Measurements from ENCODE around the gene FZR1. TPM values are rescaled to one million over a fixed set of nuclear protein-coding genes. Genes with fewer than 3 reads are reported as not detected.

The FZR1 gene
- total RNA-seq, 1 donor from 2014 or later, result 16.4 TPM

- no peaks in the 10 kb centered on the region for H3K9me3 ChIP-seq (ENCODE audit: low read depth)
- H3K4me1 ChIP-seq, result no peaks in the 10 kb centered on the region
- Mint-ChIP-seq H3K9me3 (peaks cover 4% of the 10 kb centered on the region), H3K27ac (no peak within 1 kb of the TSS), H3K4me1 (no peaks in the 10 kb centered on the region), H3K27me3 (ENCODE audit: insufficient read depth, low read depth) (peaks cover 22% of the 10 kb centered on the region), H3K4me3 (no peak within 1 kb of the TSS), H3K36me3 (no peaks in the 10 kb centered on the region)
- H3K4me2 ChIP-seq, result peak within 1 kb of the TSS; percentile 43
- peaks cover 88% of the 10 kb centered on the region for H3K27me3 ChIP-seq
- H3K27ac ChIP-seq, result no peak within 1 kb of the TSS
- H3K4me3 ChIP-seq, result peak within 1 kb of the TSS; percentile 3
- no peaks in the 10 kb centered on the region for H3K79me2 ChIP-seq (ENCODE audit: low read depth)
- DNase-seq (ENCODE audit: low spot score), result no peak
- H2AFZ ChIP-seq (replicated peaks), result peak within 1 kb of the TSS; percentile 70
- H4K20me1 ChIP-seq (ENCODE audit: low read depth), result no peaks in the 10 kb centered on the region
- H3F3A ChIP-seq (ENCODE audit: low read depth), result peaks cover 4% of the 10 kb centered on the region
- H3K9ac ChIP-seq, result no peak within 1 kb of the TSS
- TF ChIP-seq EZH2 (IDR thresholded peaks at IDR 0.05) (peak; percentile 87), CTCF (IDR thresholded peaks at IDR 0.05) (no peak), EZH2phosphoT487 (IDR thresholded peaks at IDR 0.05) (peak; percentile 83)
- no peaks in the 10 kb centered on the region for H3K36me3 ChIP-seq
These were observed 79.4 kb downstream of the FZR1 start, which contains the start of gene GIPC3 for GRCh38 chr19:3585301-3586126. Gene GIPC3, plus strand, starts transcription at chr19:3585478. Its CDS starts 120 bp downstream, at chr19:3585598.

- Mint-ChIP-seq H3K27ac (no peak overlapping the region), H3K4me1 (no peaks in the 10 kb centered on the region), H3K4me3 (no peak overlapping the region), H3K27me3 (ENCODE audit: insufficient read depth, low read depth) (peaks cover 22% of the 10 kb centered on the region), H3K36me3 (no peaks in the 10 kb centered on the region), H3K9me3 (peaks cover 4% of the 10 kb centered on the region)
- Histone ChIP-seq H3K4me3 (peak overlapping the region; percentile 3), H3K27ac (no peak overlapping the region), H3K4me1 (no peaks in the 10 kb centered on the region), H3K9ac (no peak overlapping the region), H3K79me2 (ENCODE audit: low read depth) (no peaks in the 10 kb centered on the region), H3F3A (ENCODE audit: low read depth) (peaks cover 4% of the 10 kb centered on the region), H2AFZ (replicated peaks) (peak overlapping the region; percentile 70), H3K9me3 (ENCODE audit: low read depth) (no peaks in the 10 kb centered on the region), H4K20me1 (ENCODE audit: low read depth) (no peaks in the 10 kb centered on the region), H3K4me2 (peak overlapping the region; percentile 43), H3K36me3 (no peaks in the 10 kb centered on the region), H3K27me3 (peaks cover 81% of the 10 kb centered on the region)
- TF ChIP-seq EZH2 (IDR thresholded peaks at IDR 0.05) (no peak), EZH2phosphoT487 (IDR thresholded peaks at IDR 0.05) (no peak), CTCF (IDR thresholded peaks at IDR 0.05) (peak; percentile 76)
- DNase-seq (ENCODE audit: low spot score), result peak; percentile 79
These were observed 80.1 kb downstream of the FZR1 start for GRCh38 chr19:3586127-3586626.

- no peaks in the 10 kb centered on the region for H3K4me1 Mint-ChIP-seq
- TF ChIP-seq CTCF (IDR thresholded peaks at IDR 0.05), result no peak
- no peak for TF ChIP-seq EZH2 (IDR thresholded peaks at IDR 0.05)
- no peak overlapping the region for H3K4me2 ChIP-seq
- no peak for DNase-seq (ENCODE audit: low spot score)
- peaks cover 11% of the 10 kb centered on the region for H3F3A ChIP-seq (ENCODE audit: low read depth)
- no peak overlapping the region for H3K9ac ChIP-seq
- H3K4me3 ChIP-seq, result no peak overlapping the region
- H3K9me3 ChIP-seq (ENCODE audit: low read depth), result no peaks in the 10 kb centered on the region
- H3K27ac Mint-ChIP-seq, result no peak overlapping the region
- no peaks in the 10 kb centered on the region for H3K79me2 ChIP-seq (ENCODE audit: low read depth)
- no peaks in the 10 kb centered on the region for H3K36me3 ChIP-seq
- H3K27me3 Mint-ChIP-seq (ENCODE audit: insufficient read depth, low read depth), result peaks cover 24% of the 10 kb centered on the region
- peaks cover 79% of the 10 kb centered on the region for H3K27me3 ChIP-seq
- H3K4me3 Mint-ChIP-seq, result no peak overlapping the region
- H4K20me1 ChIP-seq (ENCODE audit: low read depth), result no peaks in the 10 kb centered on the region
- no peaks in the 10 kb centered on the region for H3K4me1 ChIP-seq
- no peak overlapping the region for H3K27ac ChIP-seq
- no peaks in the 10 kb centered on the region for H3K36me3 Mint-ChIP-seq
- H2AFZ ChIP-seq (replicated peaks), result no peak overlapping the region
- peaks cover 9% of the 10 kb centered on the region for H3K9me3 Mint-ChIP-seq
These were observed 80.7 kb downstream of the FZR1 start for GRCh38 chr19:3586707-3587346.

Small RNA genes within 50 kb of the gene (small RNA-seq; reads per million reads assigned to genes)
- gene AC005786.1, result not detected
- gene RF00212, result not detected

Other genes starting within 250 kb of the FZR1 start
- 1.1 and 1.3 TPM in 2 replicates for gene NFIC, start 139.7 kb upstream of the FZR1 start, total RNA-seq (ENCODE audit: low replicate concordance)
- gene SMIM24, start 25.8 kb upstream of the FZR1 start, total RNA-seq (ENCODE audit: low replicate concordance), result 0.81 and 1.7 TPM in 2 replicates
- gene SMIM44, start 22.9 kb upstream of the FZR1 start, total RNA-seq (ENCODE audit: low replicate concordance), result not detected in 2 replicates
- gene DOHH, start 5.6 kb upstream of the FZR1 start, total RNA-seq (ENCODE audit: low replicate concordance), result 0.69 and 12.1 TPM in 2 replicates
- gene TEKTIP1, start 32.9 kb downstream of the FZR1 start, total RNA-seq (ENCODE audit: low replicate concordance), result not detected in 2 replicates
- 34.1 and 47.6 TPM in 2 replicates for gene MFSD12, start 51.3 kb downstream of the FZR1 start, total RNA-seq (ENCODE audit: low replicate concordance)
- gene HMG20B, start 66.6 kb downstream of the FZR1 start, total RNA-seq (ENCODE audit: low replicate concordance), result 51.4 and 135 TPM in 2 replicates
- 0.09 TPM in 1 of 2 replicates, not detected in the other for gene GIPC3, start 79.2 kb downstream of the FZR1 start, total RNA-seq (ENCODE audit: low replicate concordance)
- gene TBXA2R, start 100.6 kb downstream of the FZR1 start, total RNA-seq (ENCODE audit: low replicate concordance), result 0.09 TPM in 1 of 2 replicates, not detected in the other
- gene CACTIN, start 120.5 kb downstream of the FZR1 start, total RNA-seq (ENCODE audit: low replicate concordance), result 6.0 and 35.4 TPM in 2 replicates
- 8.6 and 26.6 TPM in 2 replicates for gene PIP5K1C, start 194.2 kb downstream of the FZR1 start, total RNA-seq (ENCODE audit: low replicate concordance)
- gene TJP3, start 202.1 kb downstream of the FZR1 start, total RNA-seq (ENCODE audit: low replicate concordance), result 14.7 and 32.5 TPM in 2 replicates